Stimulated activated CD8-positive, alpha-beta memory T cell treated with anti-CD3 and anti-CD28 coated beads, Interleukin-12 subunit alpha, Interleukin-12 subunit beta, amount 100 ng/mL, for 4 hours (primary cell): Measurements from ENCODE around the gene CLIP1.

Experiments used
- DNase-seq: peaks from one replicate; pipeline ENCODE4 v3.0.0-alpha.2; 2020; ENCODE audit warnings: low read depth

CLIP1 gene

DNA sequence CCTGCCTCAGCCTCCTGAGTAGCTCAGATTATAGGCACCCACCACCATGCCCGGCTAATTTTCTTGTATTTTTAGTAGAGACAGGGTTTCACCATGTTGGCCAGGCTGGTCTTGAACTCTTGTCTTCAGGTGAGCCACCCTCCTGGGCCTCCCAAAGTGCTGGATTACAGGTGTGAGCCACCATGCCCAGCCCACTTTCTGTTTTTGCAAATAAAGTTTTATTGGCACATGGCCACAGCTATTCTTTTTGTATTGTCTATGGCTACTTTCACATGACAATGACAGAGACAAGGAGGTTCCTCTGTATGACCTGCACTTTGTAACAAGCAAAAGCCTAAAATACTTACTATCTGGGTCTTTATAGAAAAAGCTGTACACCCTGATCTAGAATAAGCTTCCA, 176.9 kb downstream of the CLIP1 start:
- no peak for DNase-seq

- no peak for DNase-seq
Observed at GRCh38 chr12:122244565-122245371, 177.7 kb downstream of the CLIP1 start.

- DNase-seq: no peak
Observed at GRCh38 chr12:122243965-122244364, 178.5 kb downstream of the CLIP1 start.

DNA sequence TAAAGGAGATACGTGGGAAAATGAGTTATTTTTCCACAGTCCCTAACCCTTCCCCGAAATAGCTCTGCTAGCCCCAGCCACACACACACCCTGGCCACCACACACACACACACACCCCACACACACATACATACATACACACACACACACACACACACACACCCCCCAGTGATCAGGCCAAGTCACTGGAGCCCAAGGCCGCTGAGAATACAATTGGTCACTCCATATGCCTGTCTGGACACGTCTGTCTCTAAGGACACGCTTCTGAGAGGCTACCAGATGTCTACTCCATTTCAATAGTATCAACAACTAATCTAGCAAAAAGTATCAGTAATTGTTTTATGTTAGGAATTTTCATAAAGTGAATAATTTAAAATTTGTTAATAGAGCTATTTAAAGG, 183.6 kb downstream of the CLIP1 start:
- no peak for DNase-seq

DNA sequence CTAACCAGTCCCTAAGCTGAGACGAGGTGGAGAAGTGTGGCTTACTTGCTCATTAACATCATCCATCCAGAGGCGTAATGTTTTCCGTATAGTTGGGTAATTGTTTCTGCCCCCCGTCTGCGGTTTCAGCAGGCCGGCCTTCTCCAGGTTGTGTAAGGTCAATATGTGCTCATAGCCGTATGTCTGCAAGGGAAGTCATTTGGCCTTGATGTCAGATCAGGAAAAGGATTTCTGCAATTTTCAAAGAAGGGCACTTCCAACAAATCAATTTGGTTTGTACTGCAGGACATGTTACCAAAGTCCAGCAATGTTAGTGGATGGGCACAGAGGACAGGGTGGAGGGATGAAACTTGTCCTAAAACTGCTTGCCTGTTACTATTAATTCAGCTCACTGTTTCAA, 186.7 kb downstream of the CLIP1 start:
- DNase-seq: no peak

DNA sequence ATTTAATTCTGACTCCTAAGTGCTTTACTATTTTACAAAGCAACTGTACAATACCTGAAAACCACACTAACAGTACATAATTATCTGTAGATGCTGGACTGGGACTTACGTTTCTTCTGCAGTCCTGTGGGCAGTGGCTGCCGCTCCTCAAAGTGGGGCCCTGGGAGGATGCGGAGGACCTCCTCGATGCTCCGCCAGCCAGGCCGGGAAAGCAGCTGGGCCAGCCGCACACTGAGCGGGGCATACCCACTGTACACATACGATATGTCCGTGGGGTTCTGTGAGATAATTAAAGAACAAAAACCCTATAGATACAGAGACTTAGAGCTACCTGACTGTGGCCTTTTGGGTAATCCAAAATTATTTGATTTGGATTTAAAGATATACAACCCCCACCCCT, 189.8 kb downstream of the CLIP1 start:
- no peak for DNase-seq

DNA sequence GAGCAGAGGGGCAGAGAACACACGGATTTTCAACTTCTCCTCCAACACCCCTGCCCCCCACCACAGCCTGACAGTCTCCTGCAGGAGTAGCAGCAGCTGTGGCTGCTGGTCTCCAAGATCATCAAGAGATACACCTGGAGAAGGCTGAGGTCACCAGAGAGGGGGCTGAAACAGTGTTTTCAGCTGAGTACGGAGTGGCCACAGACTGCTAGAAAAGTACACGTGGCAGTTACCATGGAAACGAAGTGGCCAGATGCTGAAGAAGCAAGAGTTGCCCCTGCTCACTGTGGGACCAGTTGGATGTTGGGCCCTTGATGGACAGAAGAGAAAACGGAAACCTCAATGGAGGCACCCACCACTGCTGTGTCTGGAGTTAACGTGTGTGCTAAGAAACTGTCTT, 191.7 kb downstream of the CLIP1 start:
- no peak for DNase-seq

GRCh38 chr12:122228092-122228491, 194.4 kb downstream of the CLIP1 start:
- no peak for DNase-seq

- peak; percentile 46 for DNase-seq
Observed at GRCh38 chr12:122227341-122227740, 195.1 kb downstream of the CLIP1 start.

- DNase-seq: no peak
Observed at GRCh38 chr12:122226366-122227125, 195.9 kb downstream of the CLIP1 start.

- DNase-seq: peak; percentile 100
Observed at GRCh38 chr12:122225683-122226365, 196.6 kb downstream of the CLIP1 start, which contains the start of gene DIABLO. DIABLO (minus strand) TSS chr12:122226052; CDS start chr12:122226014, 38 bp downstream.
